ENCODE measurements around the gene C17orf67. TPM values are rescaled to one million over a fixed set of nuclear protein-coding genes. Genes with fewer than 3 reads are reported as not detected.
A peak's percentile ranks its signal among the peaks of the same experiment; 100 is the strongest.

Gene C17orf67
- total RNA-seq, 1 donor from 2014 or later, result 1.9 TPM

DNA sequence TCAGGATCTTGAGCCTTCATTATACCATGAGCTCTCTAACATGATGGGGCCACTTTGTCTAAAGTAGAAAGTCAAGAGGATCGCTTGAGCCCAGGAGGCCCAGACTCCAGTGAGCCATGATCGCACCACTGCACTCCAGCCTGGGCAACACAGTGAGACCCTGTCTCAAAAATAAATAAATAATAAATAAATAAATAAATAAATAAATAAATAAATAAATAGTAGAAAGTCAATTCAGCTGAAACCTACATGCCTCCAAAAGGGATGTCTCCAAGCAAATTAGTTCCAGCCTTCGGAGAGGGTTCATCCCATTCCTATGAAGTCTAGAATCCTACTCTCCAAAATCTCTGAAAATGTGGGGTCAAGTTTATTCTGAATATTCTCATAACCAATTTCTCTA, 26.0 kb downstream of the C17orf67 start:
- DNase-seq, result no peak

- no peak for DNase-seq
Observed at GRCh38 chr17:56806949-56807348, 26.8 kb downstream of the C17orf67 start.

GRCh38 chr17:56804454-56804853, 29.3 kb downstream of the C17orf67 start:
- no peak for DNase-seq

- DNase-seq, result no peak
Observed at GRCh38 chr17:56803071-56803470, 30.6 kb downstream of the C17orf67 start.

DNA sequence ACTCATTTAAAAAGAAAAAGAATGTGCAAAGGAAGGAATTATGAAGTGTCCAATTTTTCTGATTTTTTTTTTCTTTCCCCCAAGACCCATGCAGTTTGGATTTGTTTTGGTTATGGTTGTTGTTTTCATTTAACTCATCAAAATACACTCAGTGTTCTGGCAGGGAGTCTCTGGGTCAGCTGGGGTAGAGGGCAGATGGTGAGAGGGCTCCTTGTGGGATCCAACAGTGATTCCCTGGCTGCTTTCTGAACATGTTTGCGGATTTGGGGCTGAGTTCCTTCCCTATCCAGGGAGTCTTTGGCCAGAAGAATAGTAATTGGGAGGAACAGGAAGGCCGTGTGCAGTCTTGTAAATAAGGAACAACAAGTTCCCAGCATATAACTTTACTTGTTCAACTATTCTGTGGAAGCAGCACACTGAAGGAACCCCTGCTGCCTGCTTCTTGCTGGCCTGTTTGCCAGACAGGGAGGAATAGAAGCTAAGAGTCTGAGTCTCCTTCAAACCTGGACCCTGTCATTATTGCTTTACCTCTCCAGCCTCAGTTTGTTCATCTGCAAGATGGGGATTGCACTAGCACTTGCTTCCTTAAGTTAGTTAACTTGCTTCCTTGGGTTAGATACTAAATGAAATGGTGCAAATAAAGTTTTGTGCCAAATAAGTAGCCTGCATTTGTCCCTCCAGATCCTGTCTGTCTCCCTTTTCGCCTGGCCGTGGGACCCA, 32.1 kb downstream of the C17orf67 start:
- DNase-seq, result no peak

DNA sequence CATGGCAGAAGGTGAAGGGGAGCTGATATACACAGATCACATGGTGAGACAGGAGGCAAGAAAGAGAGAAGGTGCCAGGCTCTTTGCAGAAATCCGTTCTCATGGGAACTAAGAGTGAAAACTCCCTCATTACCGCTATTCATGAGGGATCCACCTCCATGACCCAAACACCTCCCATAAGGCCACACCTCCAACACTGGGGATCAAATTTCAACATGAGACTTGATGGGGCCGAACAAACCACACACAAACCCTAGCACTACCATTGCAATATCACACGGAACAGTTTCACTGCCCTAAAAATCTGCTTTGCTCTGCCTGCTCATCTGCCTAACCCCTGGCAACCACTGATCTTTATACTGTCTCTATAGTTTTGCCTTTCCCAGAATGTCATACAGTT, 34.8 kb downstream of the C17orf67 start:
- no peak for DNase-seq

- no peak for DNase-seq
Observed at GRCh38 chr17:56796536-56796935, 37.2 kb downstream of the C17orf67 start.

- no peak for DNase-seq
Observed at GRCh38 chr17:56795221-56795865, 38.4 kb downstream of the C17orf67 start.

DNA sequence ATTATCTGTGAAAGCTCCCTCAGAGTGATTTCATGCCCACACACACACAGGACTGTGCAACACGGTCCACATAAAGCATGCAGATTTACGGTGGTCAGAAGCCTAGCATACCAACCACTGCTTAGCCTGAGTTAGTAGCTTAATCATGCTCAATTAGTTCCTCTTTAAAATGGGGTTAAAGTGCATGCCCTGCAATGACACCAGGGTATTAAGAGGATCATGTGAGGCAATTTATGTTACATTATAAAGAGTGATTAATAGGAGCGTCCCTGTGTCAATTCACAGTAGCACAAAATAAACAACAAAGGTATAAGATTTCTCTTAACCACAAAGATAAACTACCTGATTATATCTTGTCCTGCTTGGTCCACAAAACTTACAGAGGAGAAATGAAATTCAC, 39.8 kb downstream of the C17orf67 start:
- no peak for DNase-seq

DNA sequence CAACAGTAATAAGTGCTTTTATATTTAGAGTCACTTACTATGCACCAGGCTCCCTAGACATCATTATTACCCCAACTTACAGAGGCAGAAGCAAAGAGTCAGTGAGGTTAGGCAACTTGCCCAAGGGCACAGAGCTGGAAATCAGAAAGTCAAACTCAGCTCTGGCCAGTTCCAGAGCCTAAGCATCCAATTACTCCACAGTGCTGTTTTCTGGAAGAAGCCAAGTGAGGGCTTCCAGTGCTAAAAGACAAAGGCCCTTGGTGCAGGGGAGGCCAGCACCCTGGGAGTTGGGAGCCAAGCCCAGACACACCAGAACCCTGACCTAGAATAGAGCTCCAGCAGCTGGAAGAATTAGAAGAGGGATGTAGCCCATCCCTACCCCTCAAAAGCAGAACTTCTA, 40.2 kb downstream of the C17orf67 start:
- DNase-seq, result no peak

DNA sequence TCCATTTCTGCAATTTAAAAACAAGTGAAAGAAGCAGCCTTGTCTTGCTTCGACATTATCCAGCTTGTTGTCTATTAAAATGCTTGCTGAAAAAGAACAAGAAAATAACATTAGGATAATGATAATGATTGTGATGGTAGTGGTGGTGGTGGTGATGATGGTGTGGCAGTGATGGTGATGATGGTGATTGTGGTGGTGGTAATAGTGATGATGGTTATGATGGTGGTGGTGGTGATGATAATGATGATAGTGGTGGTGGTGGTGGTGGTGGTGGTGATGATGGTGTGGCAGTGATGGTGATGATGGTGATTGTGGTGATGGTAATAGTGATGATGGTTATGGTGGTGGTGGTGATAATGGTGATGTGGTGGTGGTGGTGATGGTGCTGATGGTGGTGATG, 41.5 kb downstream of the C17orf67 start:
- DNase-seq, result no peak

- DNase-seq, result no peak
Observed at GRCh38 chr17:56786989-56787482, 46.7 kb downstream of the C17orf67 start.

- no peak for DNase-seq
Observed at GRCh38 chr17:56785997-56786680, 47.6 kb downstream of the C17orf67 start.

- DNase-seq, result no peak
Observed at GRCh38 chr17:56785405-56785804, 48.3 kb downstream of the C17orf67 start.

GRCh38 chr17:56782338-56782737, 51.4 kb downstream of the C17orf67 start:
- no peak for DNase-seq

DNA sequence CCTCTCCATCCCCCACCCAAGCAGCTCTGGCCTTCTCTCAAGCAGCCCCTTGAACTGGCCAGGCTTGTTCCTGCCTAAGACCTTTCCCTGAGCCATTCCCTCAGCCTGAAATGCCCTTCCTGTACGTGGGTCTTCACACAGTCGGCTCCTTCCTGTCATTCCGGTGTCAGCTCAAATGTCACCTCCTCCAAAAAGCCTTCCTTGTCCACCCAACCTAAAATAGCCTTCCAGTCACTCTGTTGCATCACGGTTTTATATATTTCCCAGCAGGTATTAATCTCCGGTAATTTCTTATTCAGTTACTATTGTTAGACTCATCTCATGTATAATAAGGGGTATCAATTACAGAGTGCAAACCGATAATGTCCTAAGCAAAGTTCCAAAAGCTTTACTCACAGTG, 51.8 kb downstream of the C17orf67 start:
- no peak for DNase-seq

DNA sequence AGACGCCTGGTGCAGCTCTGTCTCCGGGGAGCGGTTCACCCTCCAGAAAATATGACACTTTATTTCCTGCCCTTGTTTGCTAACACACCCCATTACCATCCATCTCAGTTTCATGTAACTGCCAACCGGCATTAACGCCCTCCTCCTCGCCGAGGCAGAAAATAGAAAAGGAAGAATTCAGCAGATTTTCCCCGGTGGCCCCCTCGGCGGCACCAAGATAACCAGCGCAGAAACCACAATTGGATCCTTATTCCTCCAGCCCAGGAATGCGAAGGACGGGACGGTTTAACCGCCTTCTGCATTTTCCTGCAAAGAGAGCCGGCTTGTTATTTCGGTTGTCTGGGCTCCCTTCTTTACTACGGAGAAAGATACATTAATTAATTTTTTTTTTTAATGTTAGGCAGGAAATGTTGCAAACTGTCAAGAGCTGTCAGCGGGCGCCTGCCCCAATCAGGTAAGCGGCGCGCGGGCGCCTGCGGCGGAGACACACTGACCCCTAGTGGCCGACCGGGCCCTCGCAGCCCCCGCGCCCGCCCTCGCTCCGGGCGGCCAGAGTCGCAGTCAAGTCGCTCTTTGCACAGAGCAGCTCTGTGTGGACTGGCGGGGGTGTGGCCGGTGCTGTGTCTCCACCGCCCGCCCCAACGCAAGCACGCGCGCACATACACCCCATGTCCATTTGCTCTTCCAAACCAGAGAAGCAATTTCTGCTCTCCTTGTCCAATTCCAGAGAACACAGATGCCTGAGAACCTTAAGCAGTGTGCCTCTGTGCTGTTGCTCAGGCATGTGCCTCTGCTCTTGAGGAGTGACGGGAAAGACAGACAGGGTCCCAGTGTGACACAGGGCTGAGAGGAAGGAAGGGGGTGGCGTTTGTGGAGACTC, 53.6 kb downstream of the C17orf67 start:
- DNase-seq, result peak; percentile 64

GRCh38 chr17:56779322-56779721, 54.4 kb downstream of the C17orf67 start:
- no peak for DNase-seq

DNA sequence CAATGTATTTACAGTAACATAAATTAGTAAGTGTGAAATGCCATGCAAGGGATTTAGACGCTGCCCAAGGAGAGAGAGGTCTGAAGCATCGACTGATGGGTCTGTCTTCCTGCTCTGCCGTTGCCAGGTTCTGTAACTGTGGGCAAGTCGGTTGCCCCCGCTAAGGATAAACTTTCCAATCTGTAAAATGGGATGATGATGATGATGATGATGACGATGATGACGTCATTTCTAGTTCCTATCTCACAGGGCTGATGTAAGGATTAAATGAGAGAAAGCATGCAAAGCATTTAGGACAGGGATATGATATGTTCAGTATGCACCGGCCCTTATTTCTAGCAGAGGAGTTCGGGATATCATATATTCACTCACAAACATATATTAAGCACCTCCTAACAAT, 54.8 kb downstream of the C17orf67 start:
- DNase-seq, result no peak

- no peak for DNase-seq
Observed at GRCh38 chr17:56777859-56778258, 55.9 kb downstream of the C17orf67 start.

DNA sequence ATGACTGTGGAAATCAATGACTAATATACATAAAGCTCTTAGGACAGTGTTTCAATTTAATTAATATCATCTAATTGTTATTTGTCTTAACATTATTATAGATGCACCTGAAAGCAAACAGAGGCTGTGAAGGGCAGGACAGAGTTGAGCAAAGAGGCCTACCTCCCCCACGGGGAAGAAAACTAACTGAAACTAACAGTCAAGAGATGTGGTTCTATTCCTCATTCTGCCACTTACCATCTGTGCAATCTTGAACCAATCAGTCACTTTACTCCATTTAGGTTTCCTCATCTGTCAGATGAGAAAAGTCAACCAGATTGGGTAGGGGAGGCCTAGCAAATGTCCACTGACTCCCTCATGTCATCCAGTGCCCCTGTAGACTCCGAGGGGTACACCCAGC, 59.1 kb downstream of the C17orf67 start:
- DNase-seq, result no peak

DNA sequence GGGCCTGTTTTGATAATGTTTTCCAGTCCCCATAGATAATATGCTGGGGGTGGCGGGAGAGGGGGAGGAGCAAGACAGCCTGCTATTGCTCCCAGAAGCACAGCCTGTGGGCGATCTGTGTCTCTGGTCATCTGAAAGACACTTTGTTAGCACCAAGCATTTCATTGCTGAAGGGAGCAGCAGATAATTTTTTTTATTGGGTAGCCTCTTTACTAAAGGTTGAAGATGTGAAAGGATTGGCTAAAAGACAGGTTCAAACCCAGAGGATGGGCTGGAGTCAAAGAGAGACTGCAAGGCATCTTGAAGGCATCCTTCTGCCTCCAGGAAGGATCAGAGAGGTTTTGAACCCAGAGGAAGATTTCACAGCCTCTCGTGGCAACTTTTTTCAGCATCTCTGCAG, 60.6 kb downstream of the C17orf67 start:
- DNase-seq, result no peak

Measured in occipital lobe (tissue), 2 donors.